ENCODE data around the gene TNFRSF13B.
A peak's percentile ranks its signal among the peaks of the same experiment; 100 is the strongest.
"Not testable (repeated sequence)": the region's sequence is repeated elsewhere in the genome, so short reads cannot be mapped to it uniquely, and the experiment has no call there.

The TNFRSF13B gene

DNA sequence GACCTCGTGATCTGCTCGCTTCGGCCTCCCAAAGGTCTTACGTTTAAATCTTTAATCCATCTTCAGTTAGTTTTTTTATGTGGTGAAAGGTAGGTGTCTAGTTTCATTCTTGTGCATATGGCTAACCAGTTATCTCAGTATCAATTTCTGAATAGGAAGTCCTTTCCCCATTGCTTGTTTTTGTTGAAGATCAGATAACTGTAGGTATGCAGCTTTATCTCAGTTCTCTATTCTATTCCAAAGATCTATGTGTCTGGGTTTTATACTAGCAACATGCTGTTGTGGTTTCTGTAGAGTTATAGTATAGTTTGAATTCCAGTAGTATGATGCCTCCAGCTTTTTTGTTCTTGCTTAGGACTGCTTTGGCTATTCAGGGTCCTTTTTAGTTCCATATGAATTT, 65.2 kb downstream of the TNFRSF13B start:
- DNase-seq, result no peak

- no peak for DNase-seq
Observed at GRCh38 chr17:16905593-16906191, 66.2 kb downstream of the TNFRSF13B start.

DNA sequence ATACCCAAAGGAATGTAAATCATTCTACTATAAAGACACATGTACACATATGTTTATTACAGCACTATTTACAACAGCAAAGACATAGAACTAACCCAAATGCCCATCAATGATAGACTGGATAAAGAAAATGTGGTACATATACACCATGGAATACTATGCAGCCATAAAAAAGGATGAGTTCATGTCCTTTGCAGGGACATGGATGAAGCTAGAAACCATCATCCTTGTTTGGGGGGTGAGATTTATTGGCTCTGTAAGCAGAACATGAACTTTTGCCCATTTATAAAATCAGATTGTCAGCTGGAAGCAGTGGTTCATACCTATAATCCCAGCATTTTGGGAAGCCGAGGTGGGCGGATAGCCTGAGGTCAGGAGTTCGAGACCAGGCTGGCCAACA, 68.8 kb downstream of the TNFRSF13B start:
- not testable (repeated sequence) for DNase-seq

DNA sequence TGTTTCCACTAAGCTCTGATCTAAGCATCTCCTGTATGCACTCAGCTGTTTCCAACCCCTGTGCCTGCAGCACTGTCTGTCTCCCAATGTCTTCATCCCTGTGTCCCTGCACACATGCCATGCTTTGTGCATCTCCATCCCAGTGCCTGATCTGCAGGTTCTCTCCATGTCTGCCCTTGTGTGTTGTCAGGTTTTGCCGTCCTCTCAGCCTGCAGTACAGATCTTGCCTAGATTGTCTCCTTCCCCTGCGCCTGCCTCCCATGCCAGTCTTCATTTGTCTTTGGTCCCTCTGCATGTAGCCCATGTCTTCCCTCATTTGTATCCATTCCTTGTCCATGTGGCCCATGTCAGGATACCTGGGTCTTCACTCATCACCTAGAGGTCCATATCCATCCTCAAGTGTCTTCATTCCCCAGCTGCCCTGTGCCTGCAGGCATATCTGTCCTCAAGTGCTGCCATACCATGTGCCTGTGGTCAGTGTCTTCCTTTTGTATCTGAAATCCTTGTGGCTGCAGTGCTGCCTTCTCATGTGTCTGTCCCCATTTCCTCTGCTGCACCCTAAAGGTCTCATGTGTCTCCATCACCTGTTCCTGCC, 71.5 kb downstream of the TNFRSF13B start:
- DNase-seq, result peak; percentile 40

DNA sequence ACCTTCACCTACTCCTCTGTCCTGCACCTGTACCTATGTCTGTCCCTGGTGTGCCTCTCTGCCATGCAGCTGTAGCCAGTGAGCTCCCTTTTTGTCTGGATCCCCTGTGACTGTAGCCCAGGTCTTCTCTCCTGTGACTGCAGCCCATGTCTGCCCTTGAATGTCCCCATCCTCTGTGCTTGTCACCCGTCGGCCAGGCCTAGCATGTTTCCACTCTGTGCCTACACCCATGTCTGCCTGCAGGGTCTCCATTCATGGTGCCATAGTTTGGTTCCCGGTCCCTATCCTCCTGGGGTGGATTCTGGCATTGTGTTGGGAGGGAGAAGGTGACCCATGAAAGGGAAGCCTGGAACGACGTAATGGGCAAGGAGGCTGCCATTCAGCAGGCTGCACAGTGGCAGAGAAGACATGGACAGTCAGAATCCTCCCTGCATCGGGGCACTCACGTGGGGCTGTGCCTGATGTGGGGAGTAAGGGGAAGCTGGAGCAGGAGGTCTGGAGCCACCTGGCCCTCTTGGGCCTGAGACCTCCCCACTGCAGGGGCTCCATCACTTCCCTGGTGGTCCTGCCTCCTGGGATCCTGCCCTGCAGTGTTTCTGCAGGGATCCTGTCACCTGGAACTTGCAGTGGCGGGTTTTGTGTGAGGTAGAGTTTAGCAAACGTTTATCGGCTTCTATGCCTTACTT, 74.6 kb downstream of the TNFRSF13B start:
- not testable (repeated sequence) for DNase-seq

- not testable (repeated sequence) for DNase-seq
Observed at GRCh38 chr17:16896235-16896634, 75.7 kb downstream of the TNFRSF13B start.

DNA sequence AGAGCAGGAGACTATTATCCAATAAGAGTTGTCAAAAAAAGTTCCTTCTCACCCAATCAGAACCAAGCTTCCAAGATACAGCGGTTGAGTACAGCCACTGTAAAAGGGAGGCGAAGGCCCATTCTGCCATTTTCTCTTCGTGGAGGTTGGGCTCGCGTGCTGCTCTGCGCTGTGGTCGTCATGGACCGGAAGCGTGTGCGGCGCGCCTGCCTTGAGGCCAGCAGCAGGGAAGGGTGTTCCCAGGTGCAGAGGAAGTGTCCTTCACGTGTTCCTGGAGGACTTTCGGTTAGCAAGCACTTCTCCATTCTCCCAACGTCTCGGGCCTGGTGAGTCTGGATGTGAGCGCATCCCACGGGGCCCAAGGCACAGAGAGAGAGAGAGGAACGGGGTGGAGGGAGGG, 78.4 kb downstream of the TNFRSF13B start:
- not testable (repeated sequence) for DNase-seq

- peak; percentile 38 for DNase-seq
Observed at GRCh38 chr17:16892876-16893454, 79.0 kb downstream of the TNFRSF13B start.

DNA sequence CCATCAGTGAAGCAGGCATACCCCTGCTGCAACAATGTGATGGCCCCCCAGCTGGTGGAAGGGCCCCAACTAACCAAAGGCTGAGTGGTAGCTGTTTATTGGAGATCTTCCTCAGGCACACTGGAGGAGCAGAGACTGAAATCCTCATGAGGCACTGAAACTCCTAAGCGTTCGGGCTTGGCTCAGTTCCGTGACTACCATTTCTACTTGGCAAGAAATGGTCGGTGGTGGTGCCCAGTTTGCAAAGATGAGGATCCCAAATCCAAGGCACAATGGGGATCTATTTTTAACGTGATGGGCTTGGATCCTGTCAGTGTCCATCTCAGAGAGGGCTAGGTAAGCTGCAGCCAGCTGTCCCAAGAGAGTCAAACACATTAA, 82.8 kb downstream of the TNFRSF13B start:
- peak; percentile 24 for DNase-seq
